CD14-positive monocyte (primary cell): ENCODE measurements around the gene GATD1. TPM values are rescaled to one million over a fixed set of nuclear protein-coding genes. Genes with fewer than 3 reads are reported as not detected.

Experiments
- DNase-seq, 3 donors: peaks; one replicate each; pipeline ENCODE4 v3.0.0-alpha.2; 2011 to 2022
- H2AFZ ChIP-seq: 2 replicates; pipeline ENCODE4 v1.6.0; 2012; ENCODE audit warnings: mild to moderate bottlenecking, low read depth, low read length, inconsistent platforms; ENCODE audit not compliant: insufficient read depth, poor library complexity, severe bottlenecking
- H3K27ac ChIP-seq, 2 donors: 1 replicate in 1 of 2; 2 replicates in 1 of 2; pipeline ENCODE4 v1.5.1; 2012 to 2013; ENCODE audit warnings: low read length in 2 of 2, control low read depth in 1 of 2, inconsistent platforms in 1 of 2, low read depth in 1 of 2, mild to moderate bottlenecking in 1 of 2
- H3K27me3 ChIP-seq, 2 donors: one replicate each; pipeline versions ENCODE4 v1.6.0 to v1.6.1; 2011 to 2013; ENCODE audit warnings: low read length in 2 of 2; ENCODE audit not compliant: control insufficient read depth in 2 of 2, insufficient read depth in 2 of 2
- H3K36me3 ChIP-seq, 2 donors: replicated peaks in 1 of 2; 1 replicate in 1 of 2; 2 replicates in 1 of 2; pipeline versions ENCODE4 v1.5.1 to v1.6.1; 2012 to 2013; ENCODE audit warnings: low read length in 2 of 2, control low read depth in 1 of 2, inconsistent platforms in 1 of 2, mild to moderate bottlenecking in 1 of 2; ENCODE audit not compliant: insufficient read depth in 2 of 2, control insufficient read depth in 1 of 2
- H3K4me1 ChIP-seq, 2 donors: 1 replicate in 1 of 2; 2 replicates in 1 of 2; pipeline versions ENCODE4 v1.5.1 to v1.6.1; 2012 to 2013; ENCODE audit warnings: low read length in 2 of 2, control low read depth in 1 of 2, inconsistent platforms in 1 of 2, mild to moderate bottlenecking in 1 of 2, moderate library complexity in 1 of 2; ENCODE audit not compliant: insufficient read depth in 2 of 2, control insufficient read depth in 1 of 2
- H3K4me2 ChIP-seq: replicated peaks from 2 replicates; pipeline ENCODE3; 2012; ENCODE audit warnings: low read length, moderate library complexity, mild to moderate bottlenecking; ENCODE audit not compliant: poor library complexity, severe bottlenecking; ENCODE audit errors: extremely low read depth
- H3K4me3 ChIP-seq, 3 experiments: fragments of 200-600 bp in 1 of 3; sonication (generic) in 1 of 3; replicated peaks in 1 of 3; 1 replicate in 2 of 3; 2 replicates in 1 of 3; pipeline ENCODE4 v1.5.1; 2011 to 2013; ENCODE audit warnings: low read length in 3 of 3, mild to moderate bottlenecking in 3 of 3, control low read depth in 2 of 3, low read depth in 2 of 3, inconsistent platforms in 1 of 3, moderate library complexity in 1 of 3
- H3K79me2 ChIP-seq: 2 replicates; pipeline ENCODE4 v1.6.0; 2012; ENCODE audit warnings: mild to moderate bottlenecking, control low read depth, inconsistent platforms, low read length, moderate library complexity; ENCODE audit not compliant: insufficient read depth
- H3K9ac ChIP-seq: 2 replicates; pipeline ENCODE4 v1.6.0; 2017; ENCODE audit warnings: low read length, mild to moderate bottlenecking; ENCODE audit not compliant: insufficient read depth, poor library complexity, severe bottlenecking
- H3K9me3 ChIP-seq, 2 donors: replicated peaks in 1 of 2; 1 replicate in 1 of 2; 2 replicates in 1 of 2; pipeline versions ENCODE4 v1.5.1 to v1.6.1; 2012 to 2013; ENCODE audit warnings: low read length in 2 of 2, control low read depth in 1 of 2; ENCODE audit not compliant: control insufficient read depth in 1 of 2, insufficient read depth in 1 of 2
- H4K20me1 ChIP-seq: 2 replicates; pipeline ENCODE4 v1.6.0; 2012; ENCODE audit warnings: mild to moderate bottlenecking, low read length, control low read depth, moderate library complexity; ENCODE audit not compliant: insufficient read depth
- H3K27ac Mint-ChIP-seq, 7 donors: one replicate each; pipeline ENCODE4 v1.8.0; 2020; ENCODE audit warnings: mild to moderate bottlenecking in 7 of 7, mixed read lengths in 7 of 7, moderate library complexity in 6 of 7, inconsistent platforms in 2 of 7
- H3K27me3 Mint-ChIP-seq, 3 donors: one replicate each; pipeline ENCODE4 v1.8.0; 2021 to 2022; ENCODE audit warnings: low read depth in 3 of 3, mild to moderate bottlenecking in 3 of 3, mixed read lengths in 3 of 3, moderate library complexity in 3 of 3, inconsistent platforms in 1 of 3
- H3K36me3 Mint-ChIP-seq, 2 donors: one replicate each; pipeline ENCODE4 v1.8.0; 2020; ENCODE audit warnings: mixed read lengths in 2 of 2, inconsistent platforms in 1 of 2, mild to moderate bottlenecking in 1 of 2
- H3K4me1 Mint-ChIP-seq: one replicate; pipeline ENCODE4 v1.8.0; 2020; ENCODE audit warnings: mild to moderate bottlenecking, mixed read lengths
- H3K4me3 Mint-ChIP-seq, 2 donors: one replicate each; pipeline ENCODE4 v1.8.0; 2020; ENCODE audit warnings: mild to moderate bottlenecking in 2 of 2, mixed read lengths in 2 of 2, moderate library complexity in 1 of 2
- H3K9me3 Mint-ChIP-seq, 7 donors: one replicate each; pipeline ENCODE4 v1.8.0; 2020 to 2022; ENCODE audit warnings: mixed read lengths in 7 of 7, mild to moderate bottlenecking in 6 of 7, moderate library complexity in 6 of 7, inconsistent platforms in 2 of 7
- CTCF ChIP-seq: fragments of 200-600 bp; IDR thresholded peaks from one replicate; pipeline ENCODE4 v1.8.0; 2022; ENCODE audit warnings: antibody characterized with exemption, mild to moderate bottlenecking
- WGBS: methylation state at CpG from one replicate; pipeline ENCODE4 v1.1.5; 2013; ENCODE audit warnings: missing lambda C conversion rate; ENCODE audit not compliant: insufficient coverage; 5-methylcytosine and 5-hydroxymethylcytosine counted together
- intact Hi-C, 2 donors: fragments of 100-400 bp; cut with micrococcal nuclease; formaldehyde crosslinking; loops; one replicate each; pipeline versions ENCODE4 v1.15.0 to v1.15.1; 2023
- polyA plus RNA-seq, 3 donors: library from polyadenylated mRNA; depleted of rRNA in 1 of 3; unstranded in 2 of 3; stranded (reverse) in 1 of 3; fragments of 300-500 nt in 2 of 3; fragments of >200 nt in 1 of 3; fragmentation: Illumina TruSeq in 2 of 3; gene quantifications; 1 replicate in 2 of 3; 2 replicates in 1 of 3; pipeline ENCODE4 v1.2.3, GENCODE V29; 2012 to 2021

The GATD1 gene
- polyA plus RNA-seq, 3 donors, result 4.5 to 45.6 (median 4.6) TPM

- Mint-ChIP-seq H3K4me3 (no peak overlapping the region), H3K27me3 (peaks cover 3 to 13% (median 4%) of the 10 kb centered on the region in 3 donors), H3K36me3 (peaks cover 9 to 11% of the 10 kb centered on the region in 2 donors), H3K4me1 (peaks cover 37% of the 10 kb centered on the region), H3K27ac (no peak overlapping the region), H3K9me3 (peaks cover 0 to 2% (median 0%) of the 10 kb centered on the region in 7 donors)
- intact Hi-C loops, result no loop called here
- Histone ChIP-seq H3K27ac (no peak overlapping the region), H3K9me3 (no peaks in the 10 kb centered on the region), H3K79me2 (peaks cover 37% of the 10 kb centered on the region), H3K27me3 (no peaks in the 10 kb centered on the region), H2AFZ (no peak overlapping the region), H3K9ac (no peak overlapping the region), H3K4me3 (no peak overlapping the region), H3K4me2 (no peak overlapping the region), H4K20me1 (peaks cover 22% of the 10 kb centered on the region), H3K36me3 (peaks cover 0 to 8% of the 10 kb centered on the region in 2 donors), H3K4me1 (peaks cover 29 to 36% of the 10 kb centered on the region in 2 donors)
- over 99% methylated on average over 14 of the region's 16 CpGs for WGBS
- TF ChIP-seq CTCF, result no peak
- no peak for DNase-seq
Measured at GRCh38 chr11:779955-780532, 2.8 kb upstream of the GATD1 start.

- peaks cover 3 to 13% (median 4%) of the 10 kb centered on the region in 3 donors for H3K27me3 Mint-ChIP-seq
- H3K27ac Mint-ChIP-seq, result peak overlapping the region in 2 of 7 donors; percentile 8 to 31
- Histone ChIP-seq H4K20me1 (peaks cover 30% of the 10 kb centered on the region), H3K27ac (no peak overlapping the region), H3K4me3 (no peak overlapping the region), H3K4me2 (peak overlapping the region; percentile 94), H3K36me3 (peaks cover 0 to 8% of the 10 kb centered on the region in 2 donors), H3K9ac (no peak overlapping the region), H3K79me2 (peaks cover 45% of the 10 kb centered on the region), H3K27me3 (no peaks in the 10 kb centered on the region), H3K4me1 (peaks cover 29 to 36% of the 10 kb centered on the region in 2 donors), H2AFZ (no peak overlapping the region), H3K9me3 (no peaks in the 10 kb centered on the region)
- peak overlapping the region in 1 of 2 donors; percentile 48 for H3K4me3 Mint-ChIP-seq
- no peak for DNase-seq
- peaks cover 11 to 14% of the 10 kb centered on the region in 2 donors for H3K36me3 Mint-ChIP-seq
- H3K4me1 Mint-ChIP-seq, result peaks cover 39% of the 10 kb centered on the region
- TF ChIP-seq CTCF, result no peak
- 95% methylated on average over 16 of the region's 23 CpGs for WGBS
- intact Hi-C loops, result no loop called here
- H3K9me3 Mint-ChIP-seq, result peaks cover 0 to 2% (median 0%) of the 10 kb centered on the region in 7 donors
Measured at GRCh38 chr11:778976-779954, 2.0 kb upstream of the GATD1 start.
